Nephron (organoid): ENCODE data around the gene KCNMA1.

Experiments
- H3K27ac Mint-ChIP-seq, 3 experiments: 2 replicates each; pipeline ENCODE4 v1.8.0; 2020; ENCODE audit warnings: mixed read lengths in 3 of 3, mild to moderate bottlenecking in 2 of 3, moderate library complexity in 1 of 3
- H3K27me3 Mint-ChIP-seq: 2 replicates; pipeline ENCODE4 v1.8.0; 2021; ENCODE audit warnings: low read depth, mild to moderate bottlenecking, moderate library complexity, mixed read lengths
- H3K36me3 Mint-ChIP-seq: 2 replicates; pipeline ENCODE4 v1.8.0; 2020; ENCODE audit warnings: low read depth, mixed read lengths
- H3K4me1 Mint-ChIP-seq: 2 replicates; pipeline ENCODE4 v1.8.0; 2020; ENCODE audit warnings: mixed read lengths
- H3K4me3 Mint-ChIP-seq, 3 experiments: 2 replicates each; pipeline ENCODE4 v1.8.0; 2020; ENCODE audit warnings: mild to moderate bottlenecking in 3 of 3, mixed read lengths in 3 of 3, moderate library complexity in 2 of 3
- H3K9me3 Mint-ChIP-seq: 2 replicates; pipeline ENCODE4 v1.8.0; 2020; ENCODE audit warnings: mixed read lengths
- CTCF ChIP-seq, 3 experiments: fragments of 200-600 bp; sonication (generic); IDR thresholded peaks; one replicate each; pipeline ENCODE4 v1.5.0; 2021; ENCODE audit warnings: antibody characterized with exemption in 3 of 3; ENCODE audit not compliant: unreplicated experiment in 3 of 3

The KCNMA1 gene

GRCh38 chr10:77506517-77507200 lies 130.9 kb downstream of the KCNMA1 start:
- no peak for TF ChIP-seq CTCF (IDR thresholded peaks at IDR 0.05; ENCODE audit: unreplicated experiment in 3 of 3)
- H3K4me3 Mint-ChIP-seq, result no peak overlapping the region
- no peaks in the 10 kb centered on the region for H3K36me3 Mint-ChIP-seq
- H3K27ac Mint-ChIP-seq, result peak overlapping the region in 2 of 3 experiments; percentile 21 to 70
- H3K27me3 Mint-ChIP-seq, result peaks cover 19% of the 10 kb centered on the region
- H3K9me3 Mint-ChIP-seq, result no peaks in the 10 kb centered on the region
- peaks cover 62% of the 10 kb centered on the region for H3K4me1 Mint-ChIP-seq

GRCh38 chr10:77505431-77506334 lies 131.9 kb downstream of the KCNMA1 start:
- peaks cover 62% of the 10 kb centered on the region for H3K4me1 Mint-ChIP-seq
- H3K27me3 Mint-ChIP-seq, result peaks cover 19% of the 10 kb centered on the region
- no peak for TF ChIP-seq CTCF (IDR thresholded peaks at IDR 0.05; ENCODE audit: unreplicated experiment in 3 of 3)
- H3K9me3 Mint-ChIP-seq, result no peaks in the 10 kb centered on the region
- H3K27ac Mint-ChIP-seq, result peak overlapping the region; percentile 21 to 36 (median 21)
- no peaks in the 10 kb centered on the region for H3K36me3 Mint-ChIP-seq
- no peak overlapping the region for H3K4me3 Mint-ChIP-seq

- TF ChIP-seq CTCF (IDR thresholded peaks at IDR 0.05; ENCODE audit: unreplicated experiment in 3 of 3), result no peak
- no peaks in the 10 kb centered on the region for H3K36me3 Mint-ChIP-seq
- no peaks in the 10 kb centered on the region for H3K9me3 Mint-ChIP-seq
- peak overlapping the region in 1 of 3 experiments; percentile 21 for H3K27ac Mint-ChIP-seq
- H3K4me3 Mint-ChIP-seq, result no peak overlapping the region
- peaks cover 19% of the 10 kb centered on the region for H3K27me3 Mint-ChIP-seq
- peaks cover 65% of the 10 kb centered on the region for H3K4me1 Mint-ChIP-seq
Measured at GRCh38 chr10:77504873-77505257, 132.7 kb downstream of the KCNMA1 start.

GRCh38 chr10:77504196-77504872 lies 133.3 kb downstream of the KCNMA1 start:
- no peaks in the 10 kb centered on the region for H3K9me3 Mint-ChIP-seq

GRCh38 chr10:77501846-77502261 lies 135.8 kb downstream of the KCNMA1 start:
- Mint-ChIP-seq H3K4me1 (peaks cover 48% of the 10 kb centered on the region), H3K36me3 (no peaks in the 10 kb centered on the region), H3K4me3 (no peak overlapping the region), H3K27ac (peak overlapping the region; percentile 62 to 76 (median 72)), H3K9me3 (no peaks in the 10 kb centered on the region), H3K27me3 (peaks cover 25% of the 10 kb centered on the region)
- TF ChIP-seq CTCF (IDR thresholded peaks at IDR 0.05; ENCODE audit: unreplicated experiment in 3 of 3), result no peak

More at GRCh38 chr10:77504196-77504872, 133.3 kb downstream of the KCNMA1 start:
- H3K27me3 Mint-ChIP-seq, result peaks cover 19% of the 10 kb centered on the region
- TF ChIP-seq CTCF (IDR thresholded peaks at IDR 0.05; ENCODE audit: unreplicated experiment in 3 of 3), result no peak
- no peaks in the 10 kb centered on the region for H3K36me3 Mint-ChIP-seq
- peaks cover 65% of the 10 kb centered on the region for H3K4me1 Mint-ChIP-seq
- H3K4me3 Mint-ChIP-seq, result no peak overlapping the region
- H3K27ac Mint-ChIP-seq, result peak overlapping the region in 1 of 3 experiments; percentile 21
